K562 (cell line): ENCODE data around the gene COX4I2. TPM values are rescaled to one million over a fixed set of nuclear protein-coding genes. Genes with fewer than 3 reads are reported as not detected.

Experiments
- ARID3A ChIP-seq: IDR thresholded peaks from 2 replicates; pipeline ENCODE4 v1.6.1; 2012; ENCODE audit warnings: low read depth, low read length, improper control_type of control experiment, borderline replicate concordance
- BRD4 ChIP-seq: fragments of 200-600 bp; sonication (generic); IDR thresholded peaks from 2 replicates; pipeline ENCODE4 v1.6.1; 2017; ENCODE audit warnings: inconsistent platforms
- E2F1 ChIP-seq: sonication (generic); formaldehyde crosslinking; IDR thresholded peaks from 2 replicates; pipeline ENCODE4 v1.8.1; 2023; ENCODE audit warnings: mild to moderate bottlenecking, missing genetic modification reagents, moderate library complexity
- LARP7 ChIP-seq: fragments of 450-650 bp; IDR thresholded peaks from 2 replicates; pipeline ENCODE4 v1.6.1; 2016
- MAFF ChIP-seq: IDR thresholded peaks from 2 replicates; pipeline ENCODE4 v1.6.1; 2012; ENCODE audit warnings: low read length, improper control_type of control experiment
- MEF2A ChIP-seq: IDR thresholded peaks from 2 replicates; pipeline ENCODE4 v1.6.1; 2011; ENCODE audit warnings: low read depth, mild to moderate bottlenecking, low read length, moderate library complexity; ENCODE audit not compliant: control insufficient read depth
- MITF ChIP-seq: IDR thresholded peaks from 2 replicates; pipeline ENCODE4 v1.6.1; 2014; ENCODE audit warnings: antibody characterized with exemption
- PATZ1 ChIP-seq: fragments of 250-450 bp; sonication (Bioruptor Pico); IDR thresholded peaks from 2 replicates; pipeline ENCODE4 v1.5.0; 2020; ENCODE audit warnings: mild to moderate bottlenecking, borderline replicate concordance
- RBFOX2 ChIP-seq: fragments of 200-400 bp; formaldehyde crosslinking; IDR thresholded peaks from 2 replicates; pipeline ENCODE4 v1.6.1; 2017; ENCODE audit warnings: low read depth, mild to moderate bottlenecking, low read length, moderate library complexity
- RREB1 ChIP-seq: fragments of 250-450 bp; sonication (Bioruptor Pico); IDR thresholded peaks from 2 replicates; pipeline ENCODE4 v1.4.0; 2020
- SIN3B ChIP-seq: fragments of 450-650 bp; IDR thresholded peaks from 2 replicates; pipeline ENCODE4 v1.6.1; 2017; ENCODE audit warnings: low read depth, mild to moderate bottlenecking, moderate library complexity
- SMAD3 ChIP-seq: fragments of 450-650 bp; formaldehyde crosslinking; conservative IDR thresholded peaks from 2 replicates; pipeline ENCODE4 v1.4.0; 2020; ENCODE audit warnings: mild to moderate bottlenecking
- SPI1 ChIP-seq: IDR thresholded peaks from 2 replicates; pipeline ENCODE4 v1.6.1; 2011; ENCODE audit warnings: low read depth, low read length, control low read depth, borderline replicate concordance
- ZNF79 ChIP-seq: fragments of 250-450 bp; sonication (Bioruptor Pico); IDR thresholded peaks from 2 replicates; pipeline ENCODE4 v1.4.0; 2020; ENCODE audit warnings: low read depth, mild to moderate bottlenecking, moderate library complexity
- polyA plus RNA-seq, 8 experiments: library from polyadenylated mRNA; depleted of rRNA in 4 of 8; stranded (reverse) in 5 of 8; unstranded in 3 of 8; fragments of >200 nt; fragmentation: Nextera tagmentation in 2 of 8; fragmentation: Illumina TruSeq in 1 of 8; extraction: Ambion mirVana in 2 of 8; extraction: Trizol in 1 of 8; gene quantifications; 2 replicates each; pipeline versions ENCODE4 v1.2.1 to v1.2.3, GENCODE V29; 2011 to 2014; ENCODE audit warnings: inconsistent platforms in 1 of 8, missing spikeins in 1 of 8
- total RNA-seq, 7 experiments: library from RNA; depleted of rRNA in 6 of 7; stranded (reverse); fragments of >200 nt in 6 of 7; fragmentation: Illumina TruSeq in 2 of 7; extraction: Trizol in 2 of 7; gene quantifications; 2 replicates each; pipeline versions ENCODE4 v1.2.1 to v1.2.3, GENCODE V29; 2011 to 2021; ENCODE audit warnings: low replicate concordance in 1 of 7

The COX4I2 gene
- total and polyA plus RNA-seq, 9 of the 15 experiments (the other 6 are each of a cell fraction or from before 2014, with no cell fraction given) = not detected

GRCh38 chr20:31674895-31675827 is 37.4 kb downstream of the COX4I2 start (continued):
- TF ChIP-seq MITF (no peak), MEF2A (no peak), RBFOX2 (peak; percentile 58), ARID3A (0 out of 2 replicates have a peak, but pooled peaks have one; percentile 48), E2F1 (CRISPR knock-in tag) (no peak), ZNF79 (peak; percentile 24), PATZ1 (CRISPR knock-in tag) (peak; percentile 54; the same call in 1 of the 2 replicates), SPI1 (peak; percentile 93), SMAD3 (peak; percentile 84), MAFF (peak; percentile 33; the same call in 1 of the 2 replicates), SIN3B (no peak), BRD4 (peak; percentile 72), RREB1 (CRISPR knock-in tag) (peak; percentile 55; the same call in 1 of the 2 replicates), LARP7 (no peak)
